Breast epithelium (tissue), 4 donors: Measurements from ENCODE around the gene DEXI. TPM values are rescaled to one million over a fixed set of nuclear protein-coding genes. Genes with fewer than 3 reads are reported as not detected.

Experiments used
- DNase-seq, 2 donors: peaks; one replicate each; pipeline ENCODE4 v3.0.0-alpha.2; 2019; ENCODE audit warnings: low spot score in 2 of 2
- H3K27ac ChIP-seq, 2 donors: fragments of 200-600 bp; sonication (generic) in 1 of 2; one replicate each; pipeline ENCODE4 v1.5.1; 2016 to 2019; ENCODE audit warnings: mild to moderate bottlenecking in 1 of 2
- H3K27me3 ChIP-seq, 2 donors: fragments of 200-600 bp; sonication (generic) in 1 of 2; one replicate each; pipeline versions ENCODE4 v1.5.1 to v1.6.0; 2017 to 2019; ENCODE audit warnings: control low read depth in 1 of 2, mild to moderate bottlenecking in 1 of 2
- H3K36me3 ChIP-seq: fragments of 200-600 bp; one replicate; pipeline ENCODE4 v1.5.1; 2019
- H3K4me1 ChIP-seq, 2 donors: fragments of 200-600 bp; sonication (generic); one replicate each; pipeline ENCODE4 v1.5.1; 2016 to 2019; ENCODE audit warnings: control low read depth in 1 of 2
- H3K4me3 ChIP-seq, 3 donors: fragments of 200-600 bp; sonication (generic); 1 replicate in 2 of 3; 2 replicates in 1 of 3; pipeline ENCODE4 v1.5.1; 2016 to 2019; ENCODE audit warnings: mild to moderate bottlenecking in 3 of 3, moderate library complexity in 2 of 3
- H3K9me3 ChIP-seq, 2 donors: fragments of 200-600 bp; sonication (generic) in 1 of 2; one replicate each; pipeline ENCODE4 v1.5.1; 2016 to 2019; ENCODE audit warnings: control low read depth in 1 of 2
- CTCF ChIP-seq, 3 donors: fragments of 450-650 bp; IDR thresholded peaks; one replicate each; pipeline ENCODE4 v1.5.1; 2016 to 2017; ENCODE audit warnings: antibody characterized with exemption in 3 of 3, mild to moderate bottlenecking in 3 of 3, moderate library complexity in 3 of 3
- POLR2A ChIP-seq: fragments of 450-650 bp; IDR thresholded peaks from one replicate; pipeline ENCODE4 v1.6.1; 2016; ENCODE audit warnings: antibody characterized with exemption, mild to moderate bottlenecking, moderate library complexity
- POLR2AphosphoS5 ChIP-seq, 3 donors: sonication (generic); formaldehyde crosslinking; IDR thresholded peaks; one replicate each; pipeline ENCODE4 v1.6.1; 2017; ENCODE audit warnings: antibody characterized with exemption in 3 of 3
- intact Hi-C: fragments of 100-400 bp; cut with DNase I; formaldehyde crosslinking; loops from one replicate; pipeline ENCODE4 v1.15.1; 2023; ENCODE audit warnings: low total_unique reads
- total RNA-seq, 3 donors: library from RNA; depleted of rRNA; stranded (reverse); fragments of >200 nt; gene quantifications; one replicate each; pipeline ENCODE4 v1.1.0, GENCODE V29; 2016

DEXI gene
- total RNA-seq, 3 donors from 2014 or later = 50.3 to 88.5 (median 52.8) TPM

GRCh38 chr16:10972819-10973464 lies 30.7 kb upstream of the DEXI start:
- Histone ChIP-seq H3K4me1 (no peaks in the 10 kb centered on the region), H3K27me3 (no peaks in the 10 kb centered on the region), H3K4me3 (no peak overlapping the region), H3K9me3 (no peaks in the 10 kb centered on the region), H3K36me3 (no peaks in the 10 kb centered on the region), H3K27ac (no peak overlapping the region)
- no peak for TF ChIP-seq POLR2A
- no peak for TF ChIP-seq CTCF (IDR thresholded peaks at IDR 0.05)
- TF ChIP-seq POLR2AphosphoS5 (IDR thresholded peaks at IDR 0.05) = no peak
- no peak for DNase-seq
- intact Hi-C loops = loop anchor here (5.0 kb wide), 1 partner anchor 284 kb away; the partner anchor contains the start of gene SOCS1

- Histone ChIP-seq H3K27me3 (no peaks in the 10 kb centered on the region), H3K4me1 (no peaks in the 10 kb centered on the region), H3K27ac (peak overlapping the region; percentile 36 to 49), H3K9me3 (no peaks in the 10 kb centered on the region), H3K36me3 (no peaks in the 10 kb centered on the region), H3K4me3 (no peak overlapping the region)
- TF ChIP-seq CTCF (IDR thresholded peaks at IDR 0.05) (no peak), POLR2AphosphoS5 (IDR thresholded peaks at IDR 0.05) (no peak), POLR2A (no peak)
- intact Hi-C loops = loop anchor here (5.0 kb wide), 1 partner anchor 285 kb away; the partner anchor contains the start of gene SOCS1
- no peak for DNase-seq
Measured at GRCh38 chr16:10972108-10972818, 30.0 kb upstream of the DEXI start.

GRCh38 chr16:10971560-10971961 lies 29.3 kb upstream of the DEXI start:
- Histone ChIP-seq H3K4me3 (no peak overlapping the region), H3K4me1 (no peaks in the 10 kb centered on the region), H3K27ac (peak overlapping the region; percentile 36 to 49), H3K27me3 (no peaks in the 10 kb centered on the region), H3K36me3 (no peaks in the 10 kb centered on the region), H3K9me3 (no peaks in the 10 kb centered on the region)
- TF ChIP-seq POLR2AphosphoS5 (IDR thresholded peaks at IDR 0.05) (peak in 2 of 3 donors; percentile 34 to 45), POLR2A (no peak), CTCF (IDR thresholded peaks at IDR 0.05) (peak; percentile 77 to 88 (median 84))
- DNase-seq = peak in 1 of 2 donors; percentile 32
- intact Hi-C loops = loop anchor here (5.0 kb wide), 1 partner anchor 286 kb away; the partner anchor contains the start of gene SOCS1

GRCh38 chr16:10970065-10970464 lies 27.8 kb upstream of the DEXI start:
- no peak overlapping the region for H3K4me3 ChIP-seq
- H3K27ac ChIP-seq = no peak overlapping the region
- no peaks in the 10 kb centered on the region for H3K36me3 ChIP-seq
- no peak for TF ChIP-seq POLR2A
- no peak for TF ChIP-seq POLR2AphosphoS5 (IDR thresholded peaks at IDR 0.05)
- TF ChIP-seq CTCF (IDR thresholded peaks at IDR 0.05) = no peak
- H3K27me3 ChIP-seq = no peaks in the 10 kb centered on the region
- intact Hi-C loops = loop anchor here (5.0 kb wide), 1 partner anchor 287 kb away; the partner anchor contains the start of gene SOCS1
- no peak for DNase-seq
- no peaks in the 10 kb centered on the region for H3K9me3 ChIP-seq
- H3K4me1 ChIP-seq = no peaks in the 10 kb centered on the region

- no peak for DNase-seq
- H3K4me3 ChIP-seq = no peak overlapping the region
- TF ChIP-seq POLR2AphosphoS5 (IDR thresholded peaks at IDR 0.05) (no peak), POLR2A (no peak), CTCF (IDR thresholded peaks at IDR 0.05) (no peak)
- no peaks in the 10 kb centered on the region for H3K36me3 ChIP-seq
- H3K27ac ChIP-seq = no peak overlapping the region
- H3K4me1 ChIP-seq = no peaks in the 10 kb centered on the region
- intact Hi-C loops = loop anchor here (5.0 kb wide), 2 partner anchors 288 to 383 kb away; partner anchors contain the start of gene SOCS1
- no peaks in the 10 kb centered on the region for H3K9me3 ChIP-seq
- H3K27me3 ChIP-seq = no peaks in the 10 kb centered on the region
Measured at GRCh38 chr16:10969615-10970014, 27.3 kb upstream of the DEXI start.
